ENCODE measurements around the gene SLC4A7.

GRCh38 chr3:27526614-27527315 is 42.6 kb upstream of the SLC4A7 start:
- TF ChIP-seq CTCF (IDR thresholded peaks at IDR 0.05) (no peak), EZH2 (IDR thresholded peaks at IDR 0.05; ENCODE audit: borderline replicate concordance, insufficient read depth, low read depth, low read length, poor library complexity, severe bottlenecking) (no peak)
